ENCODE measurements around the gene CYP4F12. TPM values are rescaled to one million over a fixed set of nuclear protein-coding genes. Genes with fewer than 3 reads are reported as not detected.

CYP4F12 gene
- total RNA-seq, 1 experiment from 2014 or later = not detected

DNA sequence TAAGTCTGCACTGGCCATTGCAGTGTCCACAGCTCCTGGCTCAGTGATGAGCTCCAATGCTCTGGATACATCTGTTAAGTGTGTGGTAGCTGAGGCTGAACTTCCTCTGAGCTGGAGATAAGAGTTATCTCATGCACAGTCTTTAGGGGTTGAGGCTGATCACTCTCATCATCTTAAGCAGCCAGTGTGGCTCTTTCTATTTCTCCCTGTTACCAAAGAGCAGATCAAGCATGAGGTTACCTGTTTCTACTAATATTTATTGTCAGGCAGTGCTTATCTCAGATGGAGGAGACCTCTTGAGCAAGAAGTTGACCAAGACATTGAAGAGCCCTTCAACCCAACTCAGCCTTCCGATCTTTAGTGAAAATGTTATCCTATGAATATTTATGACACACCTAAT lies 48.4 kb downstream of the CYP4F12 start:
- Histone ChIP-seq H3K14ac (ENCODE audit: insufficient read depth, low read length) (no peak overlapping the region), H4K20me1 (ENCODE audit: control insufficient read depth, insufficient read depth, insufficient read length) (no peaks in the 10 kb centered on the region), H2BK120ac (ENCODE audit: low read depth, low read length, poor library complexity, severe bottlenecking) (no peak overlapping the region), H3K79me2 (ENCODE audit: insufficient read depth, low read length) (no peaks in the 10 kb centered on the region), H3K79me1 (ENCODE audit: insufficient read depth, low read depth, low read length, poor library complexity, severe bottlenecking) (no peaks in the 10 kb centered on the region), H3K9ac (ENCODE audit: extremely low read depth, insufficient read length, low read length) (no peak overlapping the region), H3K18ac (ENCODE audit: insufficient read length, low read depth, low read length) (no peak overlapping the region), H3K4me2 (ENCODE audit: insufficient read depth, insufficient read length, low read length) (no peak overlapping the region), H2AK5ac (ENCODE audit: insufficient read length, low read length) (no peak overlapping the region), H3T11ph (ENCODE audit: low read length) (no peak overlapping the region), H2BK15ac (ENCODE audit: low read depth, low read length) (no peak overlapping the region), H4K5ac (ENCODE audit: insufficient read length, low read depth, low read length) (no peak overlapping the region), H3K4me1 (ENCODE audit: insufficient read depth, low read length) (no peaks in the 10 kb centered on the region), H3K27ac (ENCODE audit: insufficient read length, low read depth, low read length) (no peak overlapping the region), H2BK12ac (ENCODE audit: insufficient read length, low read depth, low read length) (no peak overlapping the region), H3K23ac (ENCODE audit: insufficient read length, low read depth, low read length) (no peak overlapping the region), H2BK5ac (ENCODE audit: insufficient read length, low read length) (no peak overlapping the region), H3K23me2 (ENCODE audit: insufficient read length, low read depth, low read length, poor library complexity, severe bottlenecking) (no peaks in the 10 kb centered on the region), H3K56ac (ENCODE audit: insufficient read length, low read depth, low read length) (no peak overlapping the region), H4K91ac (ENCODE audit: insufficient read length, low read depth, low read length) (no peak overlapping the region), H2BK20ac (ENCODE audit: low read depth, low read length, poor library complexity, severe bottlenecking) (no peak overlapping the region), H3K9me3 (ENCODE audit: control insufficient read depth, low read depth, low read length) (peaks cover 87% of the 10 kb centered on the region), H3K4ac (ENCODE audit: low read depth, low read length) (no peak overlapping the region), H4K8ac (replicated peaks; ENCODE audit: insufficient read length, low read depth, low read length) (no peak overlapping the region), H3K27me3 (ENCODE audit: insufficient read depth, low read length) (no peaks in the 10 kb centered on the region), H2AFZ (ENCODE audit: low read length) (no peak overlapping the region)
- DNase-seq = no peak
- TF ChIP-seq CTCF (conservative IDR thresholded peaks at IDR 0.05) = no peak
- Mint-ChIP-seq H3K27ac (no peak overlapping the region), H3K9me3 (peaks cover 90 to 99% of the 10 kb centered on the region in 2 experiments), H3K36me3 (ENCODE audit: insufficient read depth in 1 of 3, low read depth in 3 of 3) (peaks cover 3 to 25% (median 12%) of the 10 kb centered on the region in 3 experiments; a peak in 5 of 7 replicates), H3K4me1 (no peaks in the 10 kb centered on the region), H3K27me3 (ENCODE audit: low read depth) (peaks cover 3% of the 10 kb centered on the region), H3K4me3 (no peak overlapping the region)
- no CpG with 5 or more reads among the region's 1 CpG for WGBS (ENCODE audit: extremely low coverage, insufficient read length, low lambda C conversion rate)

Data from H9 (cell line).